GM19043 (cell line): ENCODE results near the gene IGF1R.

ENCODE experiments used
- ATAC-seq: cut with Tn5 transposase; IDR thresholded peaks from one replicate; pipeline ENCODE4 v1.9.1; 2021; ENCODE audit warnings: low read depth; ENCODE audit not compliant: unreplicated experiment

Gene IGF1R

DNA sequence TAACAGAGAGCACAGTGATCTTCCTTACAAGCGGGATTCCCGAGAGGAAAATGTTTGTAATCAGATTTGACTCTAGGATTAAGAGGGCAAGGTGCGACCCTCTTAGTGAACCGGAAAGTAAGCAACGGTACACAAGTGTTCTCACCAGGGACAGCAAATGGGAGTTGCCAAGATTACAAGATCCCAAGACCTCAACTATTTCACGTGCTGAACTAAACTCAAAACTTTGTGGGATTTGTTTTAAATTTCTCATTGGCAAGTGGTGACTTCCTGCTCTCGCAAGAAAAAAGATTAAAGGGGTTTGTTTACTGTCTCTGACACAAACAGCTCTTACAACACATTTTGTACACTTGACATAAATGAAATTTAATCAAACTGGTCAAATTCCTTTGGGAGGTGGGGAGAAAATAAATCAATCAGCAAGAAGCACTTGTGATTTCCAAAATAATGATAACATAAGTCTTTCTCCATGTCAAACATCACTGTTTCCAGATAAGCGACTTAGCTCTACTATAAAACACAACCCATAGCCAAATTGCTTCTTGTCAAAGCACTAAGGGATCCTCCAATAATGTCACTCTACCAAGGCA is 361.5 kb downstream of the IGF1R start:
- no peak for ATAC-seq

DNA sequence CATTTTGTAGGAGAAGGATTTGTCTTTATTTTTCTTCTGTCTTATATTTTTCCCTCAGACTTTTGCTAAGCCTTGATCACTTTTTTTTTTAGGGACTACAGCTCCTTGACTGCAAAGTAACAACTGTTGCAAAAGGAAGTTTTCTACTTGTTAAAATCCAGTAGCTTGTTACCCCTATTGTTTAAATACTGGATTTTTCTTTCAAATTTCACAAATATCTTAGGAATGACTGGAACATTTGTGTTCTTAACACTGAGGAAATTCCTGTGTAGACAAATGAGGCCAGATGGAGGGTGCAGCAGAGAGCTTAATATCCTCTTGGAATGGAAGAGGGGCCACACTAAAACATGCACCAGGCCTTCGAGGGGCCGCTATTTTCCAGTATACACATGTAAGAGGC is 362.4 kb downstream of the IGF1R start:
- no peak for ATAC-seq
